Nephron progenitor cell (in vitro differentiated cells): ENCODE results near the gene ITGB8.

Experiments
- DNase-seq: peaks from one replicate; pipeline ENCODE4 v3.0.0; 2021
- H3K27ac Mint-ChIP-seq: 2 replicates; pipeline ENCODE4 v1.8.0; 2021; ENCODE audit warnings: mild to moderate bottlenecking, moderate library complexity, mixed read lengths
- H3K27me3 Mint-ChIP-seq: 2 replicates; pipeline ENCODE4 v1.8.0; 2021; ENCODE audit warnings: mild to moderate bottlenecking, low read depth, mixed read lengths; ENCODE audit not compliant: poor library complexity
- H3K36me3 Mint-ChIP-seq: 2 replicates; pipeline ENCODE4 v1.8.0; 2021; ENCODE audit warnings: low read depth, mixed read lengths
- H3K4me1 Mint-ChIP-seq: 2 replicates; pipeline ENCODE4 v1.8.0; 2021; ENCODE audit warnings: mixed read lengths
- H3K4me3 Mint-ChIP-seq: 2 replicates; pipeline ENCODE4 v1.8.0; 2021; ENCODE audit warnings: mild to moderate bottlenecking, moderate library complexity, mixed read lengths
- H3K9me3 Mint-ChIP-seq: 2 replicates; pipeline ENCODE4 v1.8.0; 2021; ENCODE audit warnings: mild to moderate bottlenecking, moderate library complexity, mixed read lengths
- CTCF ChIP-seq: fragments of 200-600 bp; sonication (generic); IDR thresholded peaks from 2 replicates; pipeline ENCODE4 v1.5.0; 2021; ENCODE audit warnings: antibody characterized with exemption

Gene ITGB8

GRCh38 chr7:20304366-20304765 lies 26.3 kb upstream of the ITGB8 start:
- no peak overlapping the region for H3K4me3 Mint-ChIP-seq
- no peak for TF ChIP-seq CTCF
- H3K27ac Mint-ChIP-seq, result no peak overlapping the region
- H3K9me3 Mint-ChIP-seq, result no peaks in the 10 kb centered on the region
- H3K36me3 Mint-ChIP-seq, result no peaks in the 10 kb centered on the region
- H3K27me3 Mint-ChIP-seq, result no peaks in the 10 kb centered on the region
- DNase-seq, result no peak
- peaks cover 26% of the 10 kb centered on the region for H3K4me1 Mint-ChIP-seq

GRCh38 chr7:20305726-20306125 lies 25.0 kb upstream of the ITGB8 start:
- no peaks in the 10 kb centered on the region for H3K9me3 Mint-ChIP-seq
- no peak overlapping the region for H3K4me3 Mint-ChIP-seq
- H3K27me3 Mint-ChIP-seq, result no peaks in the 10 kb centered on the region
- no peak overlapping the region for H3K27ac Mint-ChIP-seq
- H3K36me3 Mint-ChIP-seq, result no peaks in the 10 kb centered on the region
- peaks cover 26% of the 10 kb centered on the region for H3K4me1 Mint-ChIP-seq
- no peak for TF ChIP-seq CTCF
- DNase-seq, result no peak

- TF ChIP-seq CTCF, result no peak
- Mint-ChIP-seq H3K27me3 (no peaks in the 10 kb centered on the region), H3K9me3 (no peaks in the 10 kb centered on the region), H3K4me3 (no peak overlapping the region), H3K4me1 (peaks cover 26% of the 10 kb centered on the region), H3K36me3 (no peaks in the 10 kb centered on the region), H3K27ac (peak overlapping the region; percentile 76)
- DNase-seq, result no peak
These were observed 24.3 kb upstream of the ITGB8 start for GRCh38 chr7:20306180-20306946.

GRCh38 chr7:20307119-20307518 lies 23.6 kb upstream of the ITGB8 start:
- H3K9me3 Mint-ChIP-seq, result no peaks in the 10 kb centered on the region
- no peaks in the 10 kb centered on the region for H3K36me3 Mint-ChIP-seq
- peaks cover 26% of the 10 kb centered on the region for H3K4me1 Mint-ChIP-seq
- H3K27ac Mint-ChIP-seq, result peak overlapping the region; percentile 79
- no peak for DNase-seq
- peak overlapping the region; percentile 51 for H3K4me3 Mint-ChIP-seq
- no peaks in the 10 kb centered on the region for H3K27me3 Mint-ChIP-seq
- TF ChIP-seq CTCF, result no peak

- no peaks in the 10 kb centered on the region for H3K36me3 Mint-ChIP-seq
- peak overlapping the region; percentile 1 for H3K27ac Mint-ChIP-seq
- no peaks in the 10 kb centered on the region for H3K9me3 Mint-ChIP-seq
- H3K27me3 Mint-ChIP-seq, result no peaks in the 10 kb centered on the region
- DNase-seq, result no peak
- no peak for TF ChIP-seq CTCF
- peaks cover 26% of the 10 kb centered on the region for H3K4me1 Mint-ChIP-seq
- H3K4me3 Mint-ChIP-seq, result peak overlapping the region; percentile 62
These were observed 22.8 kb upstream of the ITGB8 start for GRCh38 chr7:20307901-20308300.

- Mint-ChIP-seq H3K4me1 (peaks cover 33% of the 10 kb centered on the region), H3K27ac (no peak overlapping the region), H3K9me3 (no peaks in the 10 kb centered on the region), H3K4me3 (no peak overlapping the region), H3K36me3 (no peaks in the 10 kb centered on the region), H3K27me3 (no peaks in the 10 kb centered on the region)
- no peak for TF ChIP-seq CTCF
- no peak for DNase-seq
These were observed 20.4 kb upstream of the ITGB8 start for GRCh38 chr7:20310301-20310700.
